Sigmoid colon (tissue), 7 donors: ENCODE results near the gene ZNF273. TPM values are rescaled to one million over a fixed set of nuclear protein-coding genes. Genes with fewer than 3 reads are reported as not detected.

ENCODE experiments used
- DNase-seq: peaks from one replicate; pipeline ENCODE4 v3.0.0-alpha.2; 2019
- H3K27ac ChIP-seq, 4 donors: fragments of 200-600 bp; sonication (generic); one replicate each; pipeline ENCODE4 v1.5.1; 2016 to 2019; ENCODE audit warnings: mild to moderate bottlenecking in 1 of 4
- H3K27me3 ChIP-seq, 3 donors: fragments of 200-600 bp; sonication (generic); one replicate each; pipeline ENCODE4 v1.5.1; 2019; ENCODE audit warnings: mild to moderate bottlenecking in 1 of 3
- H3K36me3 ChIP-seq, 4 donors: fragments of 200-600 bp; sonication (generic); one replicate each; pipeline ENCODE4 v1.5.1; 2016 to 2019
- H3K4me1 ChIP-seq, 4 donors: fragments of 200-600 bp; sonication (generic); one replicate each; pipeline ENCODE4 v1.5.1; 2017 to 2019
- H3K4me3 ChIP-seq, 4 donors: fragments of 200-600 bp; sonication (generic); one replicate each; pipeline ENCODE4 v1.5.1; 2017 to 2019; ENCODE audit warnings: mild to moderate bottlenecking in 2 of 4, moderate library complexity in 1 of 4
- H3K9me3 ChIP-seq, 4 donors: fragments of 200-600 bp in 3 of 4; sonication (generic) in 3 of 4; one replicate each; pipeline versions ENCODE4 v1.5.1 to v1.6.1; 2013 to 2019
- CTCF ChIP-seq, 4 experiments: fragments of 450-650 bp in 3 of 4; fragments of 200-600 bp in 1 of 4; IDR thresholded peaks; one replicate each; pipeline ENCODE4 v1.5.1; 2016 to 2019; ENCODE audit warnings: antibody characterized with exemption in 4 of 4, mild to moderate bottlenecking in 3 of 4, moderate library complexity in 2 of 4
- EP300 ChIP-seq, 4 donors: sonication (generic); formaldehyde crosslinking; IDR thresholded peaks; one replicate each; pipeline ENCODE4 v1.6.1; 2017; ENCODE audit warnings: antibody characterized with exemption in 4 of 4
- POLR2A ChIP-seq, 2 donors: fragments of 450-650 bp; IDR thresholded peaks; one replicate each; pipeline ENCODE4 v1.6.1; 2016; ENCODE audit warnings: antibody characterized with exemption in 2 of 2, mild to moderate bottlenecking in 2 of 2, moderate library complexity in 2 of 2
- POLR2AphosphoS5 ChIP-seq, 4 donors: sonication (generic); formaldehyde crosslinking; IDR thresholded peaks; one replicate each; pipeline ENCODE4 v1.6.1; 2017; ENCODE audit warnings: antibody characterized with exemption in 4 of 4
- WGBS, 2 donors: extraction: QIAGEN DNeasy Blood & Tissue Kit; methylation state at CpG; one replicate each; pipeline ENCODE4 v1.1.7; 2013; 5-methylcytosine and 5-hydroxymethylcytosine counted together
- intact Hi-C: fragments of 100-400 bp; cut with DNase I; formaldehyde crosslinking; loops from one replicate; pipeline ENCODE4 v1.15.1; 2023
- polyA plus RNA-seq, 3 donors: library from polyadenylated mRNA; stranded (reverse); fragments of 200-250 nt; gene quantifications; one replicate each; pipeline ENCODE4 v1.2.3, GENCODE V29; 2013
- total RNA-seq, 4 donors: library from RNA; depleted of rRNA; stranded (reverse); fragments of >200 nt; gene quantifications; one replicate each; pipeline ENCODE4 v1.1.0, GENCODE V29; 2016
- donor health status: healthy with polysubstance abuse.
- donor health status: Bipolar disorder and iron deficiency.
- donor health status: healthy.

ZNF273 gene
- total and polyA plus RNA-seq, 7 donors, result 1.2 to 38.2 (median 7.5) TPM

GRCh38 chr7:64863969-64864368 lies 39.1 kb upstream of the ZNF273 start:
- intact Hi-C loops, result no loop called here
- H3K9me3 ChIP-seq, result no peaks in the 10 kb centered on the region
- no peak overlapping the region for H3K27ac ChIP-seq
- DNase-seq, result no peak
- H3K36me3 ChIP-seq, result no peaks in the 10 kb centered on the region
- no peak overlapping the region for H3K4me3 ChIP-seq
- no peak for TF ChIP-seq CTCF (IDR thresholded peaks at IDR 0.05)
- no peak for TF ChIP-seq POLR2A (IDR thresholded peaks at IDR 0.05)
- no peak for TF ChIP-seq POLR2AphosphoS5 (IDR thresholded peaks at IDR 0.05)
- TF ChIP-seq EP300 (IDR thresholded peaks at IDR 0.05), result no peak
- H3K4me1 ChIP-seq, result no peaks in the 10 kb centered on the region
- H3K27me3 ChIP-seq, result no peaks in the 10 kb centered on the region
- WGBS, 2 donors, result 84 to 88% methylated on average over 7 of the region's 7 CpGs

GRCh38 chr7:64867863-64868440 lies 35.1 kb upstream of the ZNF273 start:
- Histone ChIP-seq H3K36me3 (no peaks in the 10 kb centered on the region), H3K4me1 (no peaks in the 10 kb centered on the region), H3K9me3 (no peaks in the 10 kb centered on the region), H3K4me3 (no peak overlapping the region), H3K27me3 (no peaks in the 10 kb centered on the region), H3K27ac (no peak overlapping the region)
- WGBS, 2 donors, result 91 to 93% methylated on average over 18 of the region's 18 CpGs
- intact Hi-C loops, result no loop called here
- TF ChIP-seq CTCF (IDR thresholded peaks at IDR 0.05), result no peak
- no peak for TF ChIP-seq POLR2A (IDR thresholded peaks at IDR 0.05)
- TF ChIP-seq EP300 (IDR thresholded peaks at IDR 0.05), result no peak
- no peak for TF ChIP-seq POLR2AphosphoS5 (IDR thresholded peaks at IDR 0.05)
- DNase-seq, result no peak

- no peaks in the 10 kb centered on the region for H3K27me3 ChIP-seq
- intact Hi-C loops, result no loop called here
- no peaks in the 10 kb centered on the region for H3K9me3 ChIP-seq
- H3K27ac ChIP-seq, result no peak overlapping the region
- TF ChIP-seq CTCF (IDR thresholded peaks at IDR 0.05) (no peak), EP300 (IDR thresholded peaks at IDR 0.05) (no peak), POLR2A (IDR thresholded peaks at IDR 0.05) (no peak), POLR2AphosphoS5 (IDR thresholded peaks at IDR 0.05) (no peak)
- WGBS, 2 donors, result 91 to 95% methylated on average over 11 of the region's 11 CpGs
- DNase-seq, result no peak
- no peak overlapping the region for H3K4me3 ChIP-seq
- no peaks in the 10 kb centered on the region for H3K36me3 ChIP-seq
- no peaks in the 10 kb centered on the region for H3K4me1 ChIP-seq
Measured at GRCh38 chr7:64868499-64868898, 34.6 kb upstream of the ZNF273 start.

GRCh38 chr7:64869121-64869725 lies 33.9 kb upstream of the ZNF273 start:
- DNase-seq, result no peak
- WGBS, 2 donors, result 70 to 73% methylated on average over 8 of the region's 8 CpGs
- Histone ChIP-seq H3K9me3 (no peaks in the 10 kb centered on the region), H3K27ac (no peak overlapping the region), H3K27me3 (no peaks in the 10 kb centered on the region), H3K4me1 (no peaks in the 10 kb centered on the region), H3K4me3 (no peak overlapping the region), H3K36me3 (no peaks in the 10 kb centered on the region)
- no peak for TF ChIP-seq POLR2A (IDR thresholded peaks at IDR 0.05)
- TF ChIP-seq EP300 (IDR thresholded peaks at IDR 0.05), result no peak
- no peak for TF ChIP-seq POLR2AphosphoS5 (IDR thresholded peaks at IDR 0.05)
- TF ChIP-seq CTCF (IDR thresholded peaks at IDR 0.05), result no peak
- intact Hi-C loops, result no loop called here
